Measurements from ENCODE around the gene FBXO22.
"Not testable (repeated sequence)": the region's sequence is repeated elsewhere in the genome, so short reads cannot be mapped to it uniquely, and the experiment has no call there.

Gene FBXO22

GRCh38 chr15:75984706-75985105, 81.0 kb downstream of the FBXO22 start:
- DNase-seq, result not testable (repeated sequence)

DNA sequence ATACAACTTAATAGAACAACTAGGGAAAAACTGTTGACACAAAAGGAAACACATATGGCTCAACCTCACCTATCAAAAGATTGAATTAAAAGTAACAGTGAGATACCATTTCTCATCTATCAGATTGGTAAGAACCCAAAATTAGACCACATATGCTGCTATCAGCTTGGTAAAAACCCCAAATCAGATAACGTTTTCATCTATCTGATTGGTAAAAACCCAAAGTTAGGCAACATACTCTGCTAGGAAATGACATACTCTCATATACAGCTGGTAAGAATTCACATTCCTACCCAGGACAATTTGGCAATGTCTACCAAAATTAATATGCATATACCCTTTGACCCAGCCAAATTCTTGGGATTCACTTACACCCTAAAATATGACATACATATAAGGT, 82.3 kb downstream of the FBXO22 start:
- no peak for DNase-seq

GRCh38 chr15:75989045-75989444, 85.4 kb downstream of the FBXO22 start:
- peak; percentile 13 for DNase-seq

GRCh38 chr15:75989875-75990274, 86.2 kb downstream of the FBXO22 start:
- no peak for DNase-seq
